HG03097 (cell line): ENCODE data around the gene PRKCB.
"Not testable (repeated sequence)": the region's sequence is repeated elsewhere in the genome, so short reads cannot be mapped to it uniquely, and the experiment has no call there.

Experiments
- ATAC-seq: cut with Tn5 transposase; IDR thresholded peaks from one replicate; pipeline ENCODE4 v1.9.1; 2021; ENCODE audit not compliant: unreplicated experiment, low FRiP score

Gene PRKCB

GRCh38 chr16:24071666-24072360 is 236.0 kb downstream of the PRKCB start:
- ATAC-seq = no peak

- no peak for ATAC-seq
Observed at GRCh38 chr16:24073321-24073720, 237.5 kb downstream of the PRKCB start.

- no peak for ATAC-seq
Observed at GRCh38 chr16:24074574-24074973, 238.8 kb downstream of the PRKCB start.

DNA sequence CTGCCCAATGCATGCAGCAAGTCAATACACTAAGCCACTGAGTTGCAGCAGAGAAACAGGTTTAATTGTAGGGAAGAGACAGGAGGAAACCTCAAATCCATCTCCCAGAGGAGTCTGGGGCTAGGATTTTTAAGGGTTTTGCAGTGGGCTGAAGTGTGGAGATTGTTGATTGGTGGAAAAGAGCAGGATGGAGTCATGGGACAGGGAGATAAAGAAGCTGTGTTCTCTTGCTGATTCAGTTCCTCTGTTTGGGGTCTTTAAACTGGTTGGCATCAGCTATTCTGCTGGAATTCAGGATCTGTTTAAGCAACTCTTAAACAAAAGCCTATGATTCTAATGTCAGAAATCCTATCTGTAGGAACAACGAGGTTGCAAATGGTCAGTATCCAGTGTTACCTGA is 239.5 kb downstream of the PRKCB start:
- ATAC-seq = no peak

- ATAC-seq = no peak
Observed at GRCh38 chr16:24075931-24076716, 240.3 kb downstream of the PRKCB start.

DNA sequence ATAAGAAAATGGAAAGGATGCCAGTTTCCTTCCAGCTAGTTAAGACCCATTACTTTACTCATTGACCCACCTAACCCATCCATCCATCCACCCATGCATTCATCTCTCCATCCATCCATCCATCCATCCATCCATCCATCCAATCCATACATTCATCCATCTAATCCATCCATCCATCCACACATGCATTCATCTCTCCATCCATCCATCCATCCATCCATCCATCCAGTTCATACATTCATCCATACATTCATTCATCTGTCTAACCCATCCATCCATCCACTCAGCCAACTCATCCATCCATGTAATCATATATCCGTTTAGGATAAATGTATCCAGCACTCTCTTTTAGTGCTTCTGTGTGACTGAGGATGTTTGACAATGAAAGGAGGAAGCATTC is 241.5 kb downstream of the PRKCB start:
- no peak for ATAC-seq

- no peak for ATAC-seq
Observed at GRCh38 chr16:24077966-24078365, 242.2 kb downstream of the PRKCB start.

DNA sequence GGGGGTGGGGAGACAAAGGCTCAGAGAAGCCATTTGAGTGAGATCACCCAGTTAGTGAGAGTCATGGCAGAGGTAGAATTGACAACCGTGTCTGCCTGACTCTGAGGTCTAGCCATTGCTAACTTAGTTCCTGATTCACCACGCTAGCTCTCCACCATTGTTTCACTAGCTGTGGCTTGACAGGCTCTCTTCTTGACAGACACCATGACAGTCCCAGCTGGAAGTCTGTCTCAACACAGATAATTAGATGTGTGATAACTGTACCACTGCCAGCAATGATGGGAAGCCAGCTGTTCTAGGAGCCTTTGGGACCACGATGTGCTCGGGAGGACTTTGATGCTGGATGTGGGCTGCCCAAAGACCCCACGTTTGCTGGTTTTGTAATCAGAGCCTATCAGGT is 249.9 kb downstream of the PRKCB start:
- no peak for ATAC-seq

DNA sequence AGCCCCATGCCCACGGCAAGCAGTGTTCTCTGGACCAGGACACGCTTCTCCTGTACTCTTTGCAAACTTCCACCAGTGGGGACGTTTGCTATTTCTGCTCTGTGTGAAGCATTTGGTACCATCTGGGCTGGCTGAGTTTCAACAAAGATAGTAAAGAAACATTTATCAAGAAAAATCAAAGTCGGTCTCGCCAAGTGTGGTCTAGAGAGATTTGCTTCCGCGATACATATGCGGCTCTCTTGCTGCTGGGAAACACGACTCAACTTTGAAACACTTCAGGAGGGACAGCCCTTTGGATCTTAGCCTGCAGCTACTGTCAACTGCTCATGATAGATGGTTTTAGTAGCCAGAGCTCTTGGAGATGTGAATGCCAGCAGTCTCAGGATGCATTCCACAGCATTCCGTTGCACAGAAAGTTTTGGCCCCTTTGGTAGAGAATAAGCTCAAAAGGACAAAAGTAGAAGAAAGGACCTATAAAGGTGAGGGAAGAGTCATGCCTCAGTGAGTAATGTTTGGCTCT is 252.2 kb downstream of the PRKCB start:
- no peak for ATAC-seq

- no peak for ATAC-seq
Observed at GRCh38 chr16:24088767-24089166, 253.0 kb downstream of the PRKCB start.

GRCh38 chr16:24091125-24091524 is 255.3 kb downstream of the PRKCB start:
- no peak for ATAC-seq

- ATAC-seq = no peak
Observed at GRCh38 chr16:24093049-24093448, 257.3 kb downstream of the PRKCB start.

GRCh38 chr16:24094660-24095059 is 258.9 kb downstream of the PRKCB start:
- ATAC-seq = no peak

- no peak for ATAC-seq
Observed at GRCh38 chr16:24098896-24099295, 263.1 kb downstream of the PRKCB start.

GRCh38 chr16:24101431-24101830 is 265.6 kb downstream of the PRKCB start:
- ATAC-seq = no peak

- ATAC-seq = no peak
Observed at GRCh38 chr16:24102209-24102660, 266.5 kb downstream of the PRKCB start.

DNA sequence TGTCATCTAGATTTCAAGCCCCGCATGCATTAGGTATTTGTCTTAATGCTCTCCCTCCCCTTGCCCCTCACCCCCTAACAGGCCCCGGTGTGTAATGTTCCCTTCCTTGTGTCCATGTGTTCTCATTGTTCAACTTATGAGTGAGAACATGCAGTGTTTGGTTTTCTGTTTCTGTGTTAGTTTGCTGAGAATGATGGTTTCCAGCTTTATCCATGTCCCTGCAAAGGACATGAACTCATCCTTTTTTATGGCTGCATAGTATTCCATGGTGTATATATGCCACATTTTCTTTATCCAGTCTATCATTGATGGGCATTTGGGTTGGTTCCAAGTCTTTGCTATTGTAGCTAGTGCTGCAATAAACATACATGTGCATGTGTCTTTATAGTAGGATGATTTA is 269.7 kb downstream of the PRKCB start:
- not testable (repeated sequence) for ATAC-seq

DNA sequence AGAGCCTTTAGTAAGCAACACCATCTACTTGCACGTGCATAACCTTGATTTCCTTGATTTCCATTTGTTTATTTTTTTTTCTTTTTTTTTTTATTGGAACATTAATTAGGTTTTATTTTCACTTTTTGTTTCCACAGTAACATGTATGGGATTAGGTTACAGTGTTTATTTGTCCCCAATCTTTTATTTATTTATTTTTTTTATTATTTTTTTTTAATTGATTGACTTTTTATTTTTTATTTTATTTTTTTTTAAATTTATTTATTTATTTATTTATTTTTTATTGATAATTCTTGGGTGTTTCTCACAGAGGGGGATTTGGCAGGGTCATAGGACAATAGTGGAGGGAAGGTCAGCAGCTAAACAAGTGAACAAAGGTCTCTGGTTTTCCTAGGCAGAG is 272.3 kb downstream of the PRKCB start:
- ATAC-seq = not testable (repeated sequence)

DNA sequence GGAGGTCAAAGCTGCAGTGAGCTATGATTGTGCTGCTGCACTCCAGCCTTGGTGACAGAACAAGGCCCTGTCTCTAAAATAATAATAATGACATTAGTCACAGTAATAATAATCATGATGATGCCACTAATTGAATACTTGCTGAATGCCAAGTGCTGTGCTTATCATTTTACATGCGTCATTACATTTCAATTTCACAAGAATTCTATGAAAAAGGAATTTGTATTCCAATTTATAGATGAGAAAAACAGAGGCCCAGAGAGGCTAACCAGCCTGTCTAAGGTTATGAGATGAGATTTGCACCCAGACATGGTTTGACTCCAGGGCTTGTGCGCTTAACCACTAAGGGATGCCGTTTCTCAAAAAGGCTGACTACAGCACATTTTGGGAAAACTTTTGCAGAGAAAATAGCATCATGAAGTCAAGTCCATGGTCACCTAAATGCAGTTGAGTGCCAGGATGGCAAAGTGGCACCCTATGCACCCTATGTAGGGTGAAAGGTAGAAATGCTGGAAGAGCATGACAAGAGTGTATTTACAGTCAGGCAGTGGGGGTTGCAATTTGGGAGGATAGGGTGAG is 276.0 kb downstream of the PRKCB start:
- no peak for ATAC-seq

DNA sequence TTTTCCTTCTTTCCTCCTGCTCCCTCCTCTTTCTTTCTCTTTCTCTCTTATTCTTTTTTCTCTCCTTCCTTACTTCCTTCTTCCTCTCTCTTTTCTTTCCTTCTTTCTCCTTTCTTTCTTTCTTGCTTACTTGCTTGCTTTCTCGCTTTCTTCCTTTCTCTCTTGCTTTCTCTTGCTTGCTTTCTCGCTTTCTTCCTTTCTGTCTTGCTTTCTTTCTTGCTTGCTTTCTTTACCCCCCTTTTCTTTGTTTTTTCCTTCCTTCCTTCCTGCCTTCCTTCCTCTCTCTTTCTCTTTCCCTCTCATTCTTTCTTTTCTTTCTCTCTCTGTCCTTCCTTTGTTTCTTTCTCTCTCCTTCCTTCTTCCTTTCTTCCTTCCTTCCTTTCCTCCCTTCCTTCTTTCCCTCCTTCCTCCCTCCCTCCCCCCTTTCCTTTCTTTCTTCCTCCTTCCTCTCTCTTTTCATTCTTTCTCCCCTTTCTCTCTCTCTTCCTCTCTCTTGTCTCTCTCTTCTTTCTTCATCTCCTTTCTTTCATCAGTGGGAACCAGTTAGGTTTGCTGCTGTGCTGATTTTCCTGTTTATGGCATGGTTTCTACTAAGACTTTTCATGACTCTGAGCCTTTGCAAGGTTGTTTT is 277.4 kb downstream of the PRKCB start:
- ATAC-seq = no peak

- no peak for ATAC-seq
Observed at GRCh38 chr16:24114876-24115275, 279.1 kb downstream of the PRKCB start.
